GM12878 (cell line): Measurements from ENCODE around the gene TMEM235. TPM values are rescaled to one million over a fixed set of nuclear protein-coding genes. Genes with fewer than 3 reads are reported as not detected.

Experiments used
- ATAC-seq: fragments of 200-7000 bp; cut with Tn5 transposase; 3 replicates; pipeline ENCODE4 v1.9.1; 2020; ENCODE audit warnings: mild to moderate bottlenecking, moderate library complexity
- BruUV-seq: library from RNA; stranded (reverse); fragments of 400-500 nt; replicated peaks from 2 replicates; lab custom pipeline; 2021; lab: Mats Ljungman, UMichigan
- CTCF ChIA-PET: fragments of 300-600 bp; sonication (Branson Sonifier 250); formaldehyde crosslinking; extraction: SDS; loops from one replicate; lab custom pipeline; 2021; ENCODE audit warnings: inconsistent platforms; lab: Yijun Ruan, JAX
- POLR2A ChIA-PET: fragments of 350-600 bp; formaldehyde crosslinking; extraction: SDS; loops from one replicate; lab custom pipeline; 2021; ENCODE audit warnings: inconsistent platforms; lab: Charles Lee
- RAD21 ChIA-PET: fragments of 300-600 bp; sonication (Branson Sonifier 250); formaldehyde crosslinking; loops from one replicate; lab custom pipeline; 2023; ENCODE audit warnings: antibody characterized with exemption; ENCODE audit not compliant: unreplicated experiment; lab: Charles Lee
- SMC1A ChIA-PET: fragments of 300-600 bp; sonication (Branson Sonifier 250); formaldehyde crosslinking; loops from one replicate; lab custom pipeline; 2023; ENCODE audit not compliant: unreplicated experiment, uncharacterized antibody; lab: Charles Lee
- DNase-seq: peaks from one replicate; pipeline ENCODE4 v3.0.0-alpha.2; 2011; ENCODE audit warnings: low read depth, low spot score
- FAIRE-seq: peaks from 3 replicates; lab custom pipeline; 2011; peaks lifted over from hg19 to GRCh38; lab: Jason Lieb, UNC
- H2AFZ ChIP-seq: 2 replicates; pipeline ENCODE4 v1.6.0; 2011; ENCODE audit warnings: low read depth, low read length, control low read depth; ENCODE audit not compliant: control insufficient read depth
- H3K27ac ChIP-seq: 2 replicates; pipeline ENCODE4 v1.5.1; 2011; ENCODE audit warnings: control low read depth; ENCODE audit not compliant: control insufficient read depth, insufficient read depth
- H3K27me3 ChIP-seq, 2 experiments: replicated peaks in 1 of 2; 2 replicates each; pipeline versions ENCODE4 v1.6.0 to v1.6.1; 2011; ENCODE audit warnings: low read length in 1 of 2; ENCODE audit not compliant: control insufficient read depth in 2 of 2, insufficient read depth in 2 of 2
- H3K36me3 ChIP-seq, 2 experiments: 2 replicates each; pipeline ENCODE4 v1.5.1; 2011; ENCODE audit warnings: low read length in 1 of 2; ENCODE audit not compliant: control insufficient read depth in 2 of 2, insufficient read depth in 2 of 2
- H3K4me1 ChIP-seq: 2 replicates; pipeline ENCODE4 v1.6.1; 2011; ENCODE audit warnings: mild to moderate bottlenecking, low read length, moderate library complexity, mixed read lengths; ENCODE audit not compliant: control insufficient read depth, insufficient read depth
- H3K4me2 ChIP-seq: 2 replicates; pipeline ENCODE4 v1.6.0; 2011; ENCODE audit warnings: control low read depth; ENCODE audit not compliant: control insufficient read depth, insufficient read depth
- H3K4me3 ChIP-seq: fragments of 200-600 bp; sonication (generic); 2 replicates; pipeline ENCODE4 v1.5.1; 2016
- H3K79me2 ChIP-seq: 2 replicates; pipeline ENCODE4 v1.6.0; 2011; ENCODE audit warnings: low read length; ENCODE audit not compliant: control insufficient read depth, insufficient read depth
- H3K9ac ChIP-seq: 2 replicates; pipeline ENCODE4 v1.8.0; 2011; ENCODE audit warnings: low read length, control low read depth, mixed read lengths; ENCODE audit not compliant: control insufficient read depth, insufficient read depth
- H3K9me3 ChIP-seq: replicated peaks from 3 replicates; pipeline ENCODE4 v1.5.1; 2011; ENCODE audit warnings: mild to moderate bottlenecking, low read length; ENCODE audit not compliant: control insufficient read depth, insufficient read depth
- H4K20me1 ChIP-seq: 2 replicates; pipeline ENCODE4 v1.6.0; 2011; ENCODE audit not compliant: control insufficient read depth, insufficient read depth
- CREB1 ChIP-seq: IDR thresholded peaks from 2 replicates; pipeline ENCODE4 v1.6.1; 2012; ENCODE audit warnings: low read depth, mild to moderate bottlenecking, inconsistent platforms
- FOS ChIP-seq: IDR thresholded peaks from 3 replicates; pipeline ENCODE4 v1.6.1; 2011; ENCODE audit warnings: borderline replicate concordance; ENCODE audit not compliant: insufficient read length; ENCODE audit errors: extremely low read depth
- MYB ChIP-seq: fragments of 150-350 bp; IDR thresholded peaks from 2 replicates; pipeline ENCODE4 v1.6.1; 2014; ENCODE audit warnings: mild to moderate bottlenecking, low read depth, low read length, borderline replicate concordance
- NFYB ChIP-seq: IDR thresholded peaks from 2 replicates; pipeline ENCODE4 v1.6.1; 2011; ENCODE audit warnings: low read depth, mild to moderate bottlenecking, low read length, improper control_type of control experiment, moderate library complexity; ENCODE audit not compliant: insufficient read depth
- SP1 ChIP-seq: IDR thresholded peaks from one replicate; pipeline ENCODE4 v1.6.1; 2011; ENCODE audit warnings: low read depth, low read length
- SUPT20H ChIP-seq: IDR thresholded peaks from 2 replicates; pipeline ENCODE4 v1.6.1; 2011; ENCODE audit warnings: low read depth, mild to moderate bottlenecking, low read length, moderate library complexity, borderline replicate concordance; ENCODE audit not compliant: control insufficient read depth
- ZSCAN29 ChIP-seq: fragments of 450-650 bp; IDR thresholded peaks from 2 replicates; pipeline ENCODE4 v1.6.1; 2017; ENCODE audit warnings: mild to moderate bottlenecking, moderate library complexity
- WGBS: methylation state at CpG from one replicate; pipeline ENCODE4 v1.1.6; 2016; ENCODE audit warnings: low lambda C conversion rate; ENCODE audit not compliant: insufficient replicate concordance, insufficient coverage; ENCODE audit errors: missing lambda C conversion rate; 5-methylcytosine and 5-hydroxymethylcytosine counted together
- in situ Hi-C: fragments of 300-500 bp; cut with MboI; formaldehyde crosslinking; loops from 9 replicates; pipeline ENCODE4 v1.14.3; 2018; ENCODE audit warnings: mixed read lengths
- intact Hi-C: fragments of 100-400 bp; cut with micrococcal nuclease; formaldehyde crosslinking; loops from one replicate; pipeline ENCODE4 v1.14.2; 2022; ENCODE audit not compliant: unreplicated experiment
- polyA plus RNA-seq, 11 experiments: library from polyadenylated mRNA; depleted of rRNA in 4 of 11; unstranded in 6 of 11; stranded (reverse) in 5 of 11; fragments of >200 nt; fragmentation: Nextera tagmentation in 4 of 11; fragmentation: Illumina TruSeq in 1 of 11; extraction: Ambion mirVana in 4 of 11; extraction: Trizol in 1 of 11; gene quantifications; 1 replicate in 1 of 11; 2 replicates in 10 of 11; pipeline versions ENCODE4 v1.2.1 to v1.2.3, GENCODE V29; 2011 to 2016; ENCODE audit warnings: inconsistent platforms in 2 of 11, missing spikeins in 2 of 11, low read depth in 1 of 11
- total RNA-seq, 4 experiments: library from RNA; depleted of rRNA in 3 of 4; stranded (reverse); fragments of >200 nt in 3 of 4; fragmentation: Illumina TruSeq in 1 of 4; extraction: Trizol in 1 of 4; gene quantifications; 2 replicates each; pipeline versions ENCODE4 v1.2.1 to v1.2.3, GENCODE V29; 2013 to 2021
- TF ChIP-seq, protein P1 (sequence below): fragments of 450-650 bp; IDR thresholded peaks from 2 replicates; pipeline ENCODE4 v1.6.1; 2016; ENCODE audit warnings: mild to moderate bottlenecking
- TF ChIP-seq, protein P2 (sequence below): fragments of 450-650 bp; formaldehyde crosslinking; IDR thresholded peaks from 2 replicates; pipeline ENCODE4 v1.5.0; 2022; ENCODE audit warnings: mild to moderate bottlenecking, missing genetic modification characterization
- TF ChIP-seq, protein P3 (sequence below): IDR thresholded peaks from 2 replicates; pipeline ENCODE4 v1.6.1; 2011; ENCODE audit warnings: mild to moderate bottlenecking, low read depth, low read length, moderate library complexity; ENCODE audit not compliant: insufficient replicate concordance

Gene TMEM235
- total and polyA plus RNA-seq, 10 of the 15 experiments (the other 5 are each of a cell fraction or from before 2014, with no cell fraction given): not detected

DNA sequence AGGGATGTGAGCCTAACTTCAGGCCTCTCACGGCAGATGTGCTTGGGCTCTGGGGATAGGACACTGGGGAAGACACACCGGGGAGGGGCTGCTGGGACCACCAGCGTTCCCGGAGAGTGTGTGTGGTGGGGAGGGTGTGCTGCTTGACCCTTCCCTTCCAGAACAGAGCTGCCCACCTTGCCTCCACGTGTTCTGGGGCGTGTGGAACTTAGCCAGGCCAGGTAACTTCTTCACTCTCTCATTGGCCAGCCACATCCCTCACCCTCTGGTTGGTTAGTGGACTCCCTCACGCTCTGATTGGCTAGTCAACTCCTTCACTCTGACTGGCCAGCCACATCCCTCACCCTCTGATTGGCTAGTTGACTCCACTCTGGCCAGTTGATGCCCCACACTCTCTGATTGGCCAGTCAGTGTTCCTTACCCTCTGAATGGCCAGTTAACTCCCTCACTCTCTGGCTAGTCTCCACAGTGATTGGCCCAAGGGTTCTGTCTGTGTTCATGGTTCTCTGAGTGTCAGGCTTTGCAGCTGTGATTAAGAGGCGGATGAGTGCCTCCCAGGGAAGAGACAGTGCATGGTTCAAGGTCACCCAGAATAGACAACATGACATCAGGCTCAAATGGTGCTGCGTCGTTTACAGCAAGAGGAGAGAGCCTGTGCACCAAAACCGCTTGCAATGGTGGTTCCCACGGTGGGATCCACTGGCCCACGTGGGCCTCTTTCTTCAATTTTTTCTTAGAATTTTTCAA, 10.0 kb downstream of the TMEM235 start:
- TF ChIP-seq, protein P1, sequence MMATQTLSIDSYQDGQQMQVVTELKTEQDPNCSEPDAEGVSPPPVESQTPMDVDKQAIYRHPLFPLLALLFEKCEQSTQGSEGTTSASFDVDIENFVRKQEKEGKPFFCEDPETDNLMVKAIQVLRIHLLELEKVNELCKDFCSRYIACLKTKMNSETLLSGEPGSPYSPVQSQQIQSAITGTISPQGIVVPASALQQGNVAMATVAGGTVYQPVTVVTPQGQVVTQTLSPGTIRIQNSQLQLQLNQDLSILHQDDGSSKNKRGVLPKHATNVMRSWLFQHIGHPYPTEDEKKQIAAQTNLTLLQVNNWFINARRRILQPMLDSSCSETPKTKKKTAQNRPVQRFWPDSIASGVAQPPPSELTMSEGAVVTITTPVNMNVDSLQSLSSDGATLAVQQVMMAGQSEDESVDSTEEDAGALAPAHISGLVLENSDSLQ: peak; percentile 47; the same call in 1 of the 2 replicates
- TF ChIP-seq SP1: peak; percentile 93
- TF ChIP-seq, protein P2, sequence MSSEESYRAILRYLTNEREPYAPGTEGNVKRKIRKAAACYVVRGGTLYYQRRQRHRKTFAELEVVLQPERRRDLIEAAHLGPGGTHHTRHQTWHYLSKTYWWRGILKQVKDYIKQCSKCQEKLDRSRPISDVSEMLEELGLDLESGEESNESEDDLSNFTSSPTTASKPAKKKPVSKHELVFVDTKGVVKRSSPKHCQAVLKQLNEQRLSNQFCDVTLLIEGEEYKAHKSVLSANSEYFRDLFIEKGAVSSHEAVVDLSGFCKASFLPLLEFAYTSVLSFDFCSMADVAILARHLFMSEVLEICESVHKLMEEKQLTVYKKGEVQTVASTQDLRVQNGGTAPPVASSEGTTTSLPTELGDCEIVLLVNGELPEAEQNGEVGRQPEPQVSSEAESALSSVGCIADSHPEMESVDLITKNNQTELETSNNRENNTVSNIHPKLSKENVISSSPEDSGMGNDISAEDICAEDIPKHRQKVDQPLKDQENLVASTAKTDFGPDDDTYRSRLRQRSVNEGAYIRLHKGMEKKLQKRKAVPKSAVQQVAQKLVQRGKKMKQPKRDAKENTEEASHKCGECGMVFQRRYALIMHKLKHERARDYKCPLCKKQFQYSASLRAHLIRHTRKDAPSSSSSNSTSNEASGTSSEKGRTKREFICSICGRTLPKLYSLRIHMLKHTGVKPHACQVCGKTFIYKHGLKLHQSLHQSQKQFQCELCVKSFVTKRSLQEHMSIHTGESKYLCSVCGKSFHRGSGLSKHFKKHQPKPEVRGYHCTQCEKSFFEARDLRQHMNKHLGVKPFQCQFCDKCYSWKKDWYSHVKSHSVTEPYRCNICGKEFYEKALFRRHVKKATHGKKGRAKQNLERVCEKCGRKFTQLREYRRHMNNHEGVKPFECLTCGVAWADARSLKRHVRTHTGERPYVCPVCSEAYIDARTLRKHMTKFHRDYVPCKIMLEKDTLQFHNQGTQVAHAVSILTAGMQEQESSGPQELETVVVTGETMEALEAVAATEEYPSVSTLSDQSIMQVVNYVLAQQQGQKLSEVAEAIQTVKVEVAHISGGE (CRISPR knock-in tag): no peak
- peak; percentile 45 for TF ChIP-seq FOS
- TF ChIP-seq, protein P3, sequence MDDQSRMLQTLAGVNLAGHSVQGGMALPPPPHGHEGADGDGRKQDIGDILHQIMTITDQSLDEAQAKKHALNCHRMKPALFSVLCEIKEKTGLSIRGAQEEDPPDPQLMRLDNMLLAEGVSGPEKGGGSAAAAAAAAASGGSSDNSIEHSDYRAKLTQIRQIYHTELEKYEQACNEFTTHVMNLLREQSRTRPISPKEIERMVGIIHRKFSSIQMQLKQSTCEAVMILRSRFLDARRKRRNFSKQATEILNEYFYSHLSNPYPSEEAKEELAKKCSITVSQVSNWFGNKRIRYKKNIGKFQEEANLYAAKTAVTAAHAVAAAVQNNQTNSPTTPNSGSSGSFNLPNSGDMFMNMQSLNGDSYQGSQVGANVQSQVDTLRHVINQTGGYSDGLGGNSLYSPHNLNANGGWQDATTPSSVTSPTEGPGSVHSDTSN: peak; percentile 24
- peak; percentile 90 for TF ChIP-seq NFYB
- no peak for TF ChIP-seq MYB
- no peak for TF ChIP-seq SUPT20H
- no peak for TF ChIP-seq ZSCAN29
- no peak for TF ChIP-seq CREB1
- TF ChIP-seq, all 136 proteins: peak for 5
- ATAC-seq (peak; percentile 60), DNase-seq (no peak), FAIRE-seq (peak; percentile 89)
- no peaks in the 10 kb centered on the region for H4K20me1 ChIP-seq
- no peaks in the 10 kb centered on the region for H3K9me3 ChIP-seq
- H3K27me3 ChIP-seq: no peaks in the 10 kb centered on the region
- CTCF ChIA-PET: interaction anchor here (0.9 to 1.6 kb wide), 2 partner anchors 9 to 10 kb away, joined by 3 to 11 read pairs; no protein-coding TSS in a partner anchor
- SMC1A ChIA-PET: no interaction called here
- BruUV-seq: no TSS peak
- H2AFZ ChIP-seq: no peak overlapping the region
- H3K79me2 ChIP-seq: no peaks in the 10 kb centered on the region
- intact Hi-C loops: no loop called here
- no peaks in the 10 kb centered on the region for H3K36me3 ChIP-seq
- no peak overlapping the region for H3K27ac ChIP-seq
- in situ Hi-C loops: no loop called here
- WGBS: 65% methylated on average over 13 of the region's 13 CpGs
- POLR2A ChIA-PET: interaction anchor here (1.3 kb wide), 1 partner anchor 9 kb away, joined by 3 read pairs; no protein-coding TSS in a partner anchor
- H3K9ac ChIP-seq: no peak overlapping the region
- RAD21 ChIA-PET: no interaction called here
- H3K4me2 ChIP-seq: no peak overlapping the region
- H3K4me3 ChIP-seq: no peak overlapping the region
- H3K4me1 ChIP-seq: peaks cover 20% of the 10 kb centered on the region
